ENCODE data around the gene JAK2.

The JAK2 gene

GRCh38 chr9:4983601-4984165 is 1.4 kb upstream of the JAK2 start:
- TF ChIP-seq ESRRG (CRISPR knock-in tag; IDR thresholded peaks at IDR 0.05): no peak
- TF ChIP-seq BACH2 (CRISPR knock-in tag; IDR thresholded peaks at IDR 0.05; ENCODE audit: borderline replicate concordance): no peak
- TF ChIP-seq ZC3H10 (CRISPR knock-in tag; IDR thresholded peaks at IDR 0.05): no peak
- TF ChIP-seq RARB (CRISPR knock-in tag; IDR thresholded peaks at IDR 0.05): no peak
- TF ChIP-seq PPARA (CRISPR knock-in tag; IDR thresholded peaks at IDR 0.05; ENCODE audit: borderline replicate concordance): no peak
- no peak for TF ChIP-seq ARNTL (CRISPR knock-in tag; IDR thresholded peaks at IDR 0.05; ENCODE audit: borderline replicate concordance, low read depth)
- no peak for TF ChIP-seq CSDC2 (CRISPR knock-in tag; IDR thresholded peaks at IDR 0.05)
- no peak for TF ChIP-seq TSHZ2 (CRISPR knock-in tag; IDR thresholded peaks at IDR 0.05)
- no peak for TF ChIP-seq ZFP3 (CRISPR knock-in tag; IDR thresholded peaks at IDR 0.05)
- TF ChIP-seq PATZ1 (CRISPR knock-in tag; IDR thresholded peaks at IDR 0.05; ENCODE audit: borderline replicate concordance): no peak
- no peak for TF ChIP-seq SNAI2 (CRISPR knock-in tag; IDR thresholded peaks at IDR 0.05)
- TF ChIP-seq ZFP30 (CRISPR knock-in tag; IDR thresholded peaks at IDR 0.05): no peak
- TF ChIP-seq GLIS3 (CRISPR knock-in tag; IDR thresholded peaks at IDR 0.05): no peak
- TF ChIP-seq ZNF70 (CRISPR knock-in tag; IDR thresholded peaks at IDR 0.05): no peak
- ATAC-seq: no peak

- TF ChIP-seq CSRNP3 (CRISPR knock-in tag; IDR thresholded peaks at IDR 0.05) (0 out of 2 replicates have a peak, but pooled peaks have one; percentile 37), TOX (CRISPR knock-in tag; IDR thresholded peaks at IDR 0.05; ENCODE audit: borderline replicate concordance) (no peak), CREB5 (CRISPR knock-in tag; IDR thresholded peaks at IDR 0.05; ENCODE audit: low read depth) (no peak), ZFP3 (CRISPR knock-in tag; IDR thresholded peaks at IDR 0.05) (no peak)
- peak; percentile 38 for ATAC-seq
These were observed 876 bp upstream of the JAK2 start for GRCh38 chr9:4984171-4984620.

- TF ChIP-seq ISL1 (CRISPR knock-in tag; IDR thresholded peaks at IDR 0.05) (no peak), PATZ1 (CRISPR knock-in tag; IDR thresholded peaks at IDR 0.05; ENCODE audit: borderline replicate concordance) (peak; percentile 50; the same call in 1 of the 2 replicates), TCF4 (CRISPR knock-in tag; IDR thresholded peaks at IDR 0.05; ENCODE audit: borderline replicate concordance) (no peak), ZNF70 (CRISPR knock-in tag; IDR thresholded peaks at IDR 0.05) (no peak), ZFP3 (CRISPR knock-in tag; IDR thresholded peaks at IDR 0.05) (no peak), CSRNP3 (CRISPR knock-in tag; IDR thresholded peaks at IDR 0.05) (no peak), PPARA (CRISPR knock-in tag; IDR thresholded peaks at IDR 0.05; ENCODE audit: borderline replicate concordance) (no peak), ZNF8 (CRISPR knock-in tag; IDR thresholded peaks at IDR 0.05) (no peak)
- no peak for ATAC-seq
These were observed 554 bp downstream of the JAK2 start for GRCh38 chr9:4985386-4986266.
